GM23338 (cell line): ENCODE data around the gene TWSG1. TPM values are rescaled to one million over a fixed set of nuclear protein-coding genes. Genes with fewer than 3 reads are reported as not detected.

Experiments used
- ATAC-seq: fragments of 200-7000 bp; cut with Tn5 transposase; 3 replicates; pipeline ENCODE4 v1.9.1; 2020
- DNase-seq: peaks from one replicate; pipeline ENCODE4 v3.0.0-alpha.2; 2015; ENCODE audit warnings: low spot score
- H2AFZ ChIP-seq: fragments of 200-600 bp; sonication (generic); 2 replicates; pipeline ENCODE4 v1.8.0; 2016; ENCODE audit warnings: antibody characterized with exemption, mild to moderate bottlenecking, moderate library complexity
- H3F3A ChIP-seq: fragments of 200-600 bp; sonication (generic); replicated peaks from 2 replicates; pipeline ENCODE4 v1.8.0; 2017; ENCODE audit warnings: antibody characterized with exemption, mixed run types, low read depth
- H3K27ac ChIP-seq: fragments of 200-600 bp; sonication (generic); 2 replicates; pipeline ENCODE4 v1.6.1; 2016; ENCODE audit warnings: low read depth
- H3K27me3 ChIP-seq: fragments of 200-600 bp; sonication (generic); 2 replicates; pipeline ENCODE4 v1.8.0; 2016; ENCODE audit warnings: mild to moderate bottlenecking, mixed run types, moderate library complexity; ENCODE audit not compliant: insufficient read depth
- H3K36me3 ChIP-seq: fragments of 200-600 bp; sonication (generic); 2 replicates; pipeline ENCODE4 v1.8.0; 2016; ENCODE audit warnings: mild to moderate bottlenecking; ENCODE audit not compliant: insufficient read depth
- H3K4me1 ChIP-seq: fragments of 200-600 bp; sonication (generic); 2 replicates; pipeline ENCODE4 v1.8.0; 2016; ENCODE audit warnings: mild to moderate bottlenecking, moderate library complexity; ENCODE audit not compliant: insufficient read depth
- H3K4me2 ChIP-seq: fragments of 200-600 bp; sonication (generic); 2 replicates; pipeline ENCODE4 v1.7.1; 2017; ENCODE audit warnings: mixed run types
- H3K4me3 ChIP-seq: fragments of 200-600 bp; sonication (generic); 2 replicates; pipeline ENCODE4 v1.6.1; 2016; ENCODE audit warnings: mixed run types
- H3K79me2 ChIP-seq: fragments of 200-600 bp; sonication (generic); replicated peaks from 2 replicates; pipeline ENCODE4 v1.8.0; 2017; ENCODE audit warnings: mild to moderate bottlenecking; ENCODE audit not compliant: insufficient read depth
- H3K9me2 ChIP-seq: fragments of 200-600 bp; sonication (generic); 2 replicates; pipeline ENCODE4 v1.8.0; 2017; ENCODE audit not compliant: insufficient read depth
- H4K20me1 ChIP-seq: fragments of 200-600 bp; sonication (generic); replicated peaks from 2 replicates; pipeline ENCODE4 v1.8.0; 2017; ENCODE audit warnings: mild to moderate bottlenecking; ENCODE audit not compliant: insufficient read depth
- H3K27ac Mint-ChIP-seq: 2 replicates; pipeline ENCODE4 v1.8.0; 2020; ENCODE audit warnings: inconsistent platforms, mild to moderate bottlenecking, moderate library complexity, mixed read lengths
- H3K27me3 Mint-ChIP-seq: 3 replicates; pipeline ENCODE4 v1.8.0; 2022; ENCODE audit warnings: low read depth, mild to moderate bottlenecking, moderate library complexity, mixed read lengths, inconsistent platforms; ENCODE audit not compliant: insufficient read depth, poor library complexity
- H3K36me3 Mint-ChIP-seq: 3 replicates; pipeline ENCODE4 v1.8.0; 2021; ENCODE audit warnings: low read depth, mild to moderate bottlenecking, inconsistent platforms, moderate library complexity, mixed read lengths
- H3K4me1 Mint-ChIP-seq: 3 replicates; pipeline ENCODE4 v1.8.0; 2020; ENCODE audit warnings: mild to moderate bottlenecking, inconsistent platforms, mixed read lengths
- H3K4me3 Mint-ChIP-seq: 3 replicates; pipeline ENCODE4 v1.8.0; 2021; ENCODE audit warnings: moderate library complexity, mild to moderate bottlenecking, inconsistent platforms, mixed read lengths
- H3K9me3 Mint-ChIP-seq: 3 replicates; pipeline ENCODE4 v1.8.0; 2020; ENCODE audit warnings: moderate library complexity, mild to moderate bottlenecking, inconsistent platforms, mixed read lengths
- CREB1 ChIP-seq: fragments of 250-450 bp; sonication (Bioruptor Pico); IDR thresholded peaks from 2 replicates; pipeline ENCODE4 v1.5.0; 2020; ENCODE audit warnings: low read depth, mild to moderate bottlenecking, moderate library complexity
- ETS1 ChIP-seq: IDR thresholded peaks from 2 replicates; pipeline ENCODE4 v1.6.1; 2016; ENCODE audit warnings: antibody characterized with exemption
- EZH2 ChIP-seq: fragments of 200-600 bp; sonication (generic); IDR thresholded peaks from one replicate; pipeline ENCODE4 v1.8.0; 2017; ENCODE audit warnings: antibody characterized with exemption, mild to moderate bottlenecking, low read depth; ENCODE audit not compliant: unreplicated experiment
- EZH2phosphoT487 ChIP-seq: fragments of 200-600 bp; sonication (generic); IDR thresholded peaks from one replicate; pipeline ENCODE4 v1.8.1; 2018; ENCODE audit warnings: antibody characterized with exemption; ENCODE audit not compliant: unreplicated experiment
- NANOG ChIP-seq: IDR thresholded peaks from 2 replicates; pipeline ENCODE4 v1.6.1; 2016; ENCODE audit warnings: antibody characterized with exemption, borderline replicate concordance
- POLR2AphosphoS5 ChIP-seq: IDR thresholded peaks from 2 replicates; pipeline ENCODE4 v1.6.1; 2016; ENCODE audit warnings: antibody characterized with exemption, low read depth
- REST ChIP-seq: IDR thresholded peaks from one replicate; pipeline ENCODE4 v1.6.1; 2018; ENCODE audit warnings: antibody characterized with exemption; ENCODE audit not compliant: unreplicated experiment
- STAT1 ChIP-seq: IDR thresholded peaks from one replicate; pipeline ENCODE4 v1.6.1; 2016; ENCODE audit warnings: antibody characterized with exemption; ENCODE audit not compliant: unreplicated experiment
- ZNF114 ChIP-seq: fragments of 250-450 bp; sonication (Bioruptor Pico); IDR thresholded peaks from 2 replicates; pipeline ENCODE4 v1.5.0; 2020; ENCODE audit warnings: mild to moderate bottlenecking, moderate library complexity
- ZNF462 ChIP-seq: fragments of 250-450 bp; sonication (Bioruptor Pico); IDR thresholded peaks from 2 replicates; pipeline ENCODE4 v1.5.0; 2020; ENCODE audit warnings: mild to moderate bottlenecking, moderate library complexity
- polyA plus RNA-seq: library from polyadenylated mRNA; unstranded; fragments of >200 nt; fragmentation: Nextera tagmentation; extraction: Ambion mirVana; gene quantifications from 2 replicates; pipeline ENCODE4 v1.2.1, GENCODE V29; 2016
- total RNA-seq: library from RNA; depleted of rRNA; stranded (reverse); fragments of >200 nt; shearing (Covaris generic); gene quantifications from 2 replicates; pipeline ENCODE4 v1.2.3, GENCODE V29; 2014

Gene TWSG1
- total and polyA plus RNA-seq, 2 experiments from 2014 or later: 11.5 to 29.1 TPM

- peaks cover 8% of the 10 kb centered on the region for H3K4me1 Mint-ChIP-seq
- no peak overlapping the region for H3K4me3 Mint-ChIP-seq
- H3K4me1 ChIP-seq: 0 out of 2 replicates have a peak, but pooled peaks cover 8% of the 10 kb centered on the region
- peak overlapping the region; percentile 83; the same call in 1 of the 2 replicates for H2AFZ ChIP-seq
- no peak for TF ChIP-seq ETS1
- H3F3A ChIP-seq: no peaks in the 10 kb centered on the region
- H3K27ac ChIP-seq: no peak overlapping the region
- H3K9me3 Mint-ChIP-seq: peaks cover 6% of the 10 kb centered on the region; the same call in 1 of the 3 replicates
- no peak for DNase-seq
- no peaks in the 10 kb centered on the region; the same call in 2 of the 3 replicates for H3K36me3 Mint-ChIP-seq
- ATAC-seq: no peak; the same call in 2 of the 3 replicates
- peaks cover 5% of the 10 kb centered on the region for H3K27me3 Mint-ChIP-seq
- H3K36me3 ChIP-seq: no peaks in the 10 kb centered on the region
- no peak overlapping the region for H3K27ac Mint-ChIP-seq
- H3K4me3 ChIP-seq: no peak overlapping the region
- no peak overlapping the region for H3K4me2 ChIP-seq
- H3K79me2 ChIP-seq: no peaks in the 10 kb centered on the region
- H4K20me1 ChIP-seq: no peaks in the 10 kb centered on the region
- no peaks in the 10 kb centered on the region for H3K27me3 ChIP-seq
- H3K9me2 ChIP-seq: no peaks in the 10 kb centered on the region
These were observed 101.8 kb downstream of the TWSG1 start for GRCh38 chr18:9436206-9436929.

- no peak overlapping the region for H3K4me3 ChIP-seq
- peaks cover 4% of the 10 kb centered on the region for H3K27me3 Mint-ChIP-seq
- H2AFZ ChIP-seq: no peak overlapping the region; the same call in 1 of the 2 replicates
- no peak overlapping the region for H3K4me2 ChIP-seq
- no peaks in the 10 kb centered on the region for H3K79me2 ChIP-seq
- 0 out of 3 replicates have a peak, but pooled peaks cover 3% of the 10 kb centered on the region for H3K9me3 Mint-ChIP-seq
- H4K20me1 ChIP-seq: no peaks in the 10 kb centered on the region
- DNase-seq (no peak), ATAC-seq (no peak)
- H3F3A ChIP-seq: no peaks in the 10 kb centered on the region
- no peak overlapping the region for H3K27ac ChIP-seq
- H3K27ac Mint-ChIP-seq: no peak overlapping the region
- no peaks in the 10 kb centered on the region for H3K27me3 ChIP-seq
- peaks cover 8% of the 10 kb centered on the region for H3K4me1 Mint-ChIP-seq
- H3K36me3 Mint-ChIP-seq: no peaks in the 10 kb centered on the region; the same call in 2 of the 3 replicates
- no peak overlapping the region for H3K4me3 Mint-ChIP-seq
- H3K36me3 ChIP-seq: no peaks in the 10 kb centered on the region
- H3K9me2 ChIP-seq: no peaks in the 10 kb centered on the region
- 0 out of 2 replicates have a peak, but pooled peaks cover 8% of the 10 kb centered on the region for H3K4me1 ChIP-seq
- TF ChIP-seq NANOG (no peak), POLR2AphosphoS5 (no peak), STAT1 (no peak), REST (no peak), ZNF114 (no peak), ZNF462 (CRISPR knock-in tag) (no peak), EZH2phosphoT487 (no peak), EZH2 (no peak), CREB1 (CRISPR knock-in tag) (no peak)
These were observed 102.5 kb downstream of the TWSG1 start for GRCh38 chr18:9437021-9437437.
